Liver (tissue), 9 donors: Measurements from ENCODE around the gene TOR4A. TPM values are rescaled to one million over a fixed set of nuclear protein-coding genes. Genes with fewer than 3 reads are reported as not detected.

Source experiments
- DNase-seq: peaks from one replicate; pipeline ENCODE4 v3.0.0-alpha.2; 2017; ENCODE audit warnings: low spot score
- H3K27ac ChIP-seq, 2 donors: one replicate each; pipeline ENCODE4 v1.7.0; 2013; ENCODE audit warnings: inconsistent platforms in 2 of 2, low read length in 2 of 2, control low read depth in 1 of 2, low read depth in 1 of 2, mild to moderate bottlenecking in 1 of 2
- H3K27me3 ChIP-seq, 4 donors: one replicate each; pipeline versions ENCODE4 v1.6.1 to v1.7.0; 2013; ENCODE audit warnings: low read length in 3 of 4, inconsistent platforms in 1 of 4, mild to moderate bottlenecking in 1 of 4, moderate library complexity in 1 of 4; ENCODE audit not compliant: control insufficient read depth in 4 of 4, insufficient read depth in 4 of 4
- H3K36me3 ChIP-seq, 4 donors: one replicate each; pipeline versions ENCODE4 v1.6.1 to v1.7.0; 2013; ENCODE audit warnings: low read length in 3 of 4, mild to moderate bottlenecking in 3 of 4, low read depth in 1 of 4, moderate library complexity in 1 of 4; ENCODE audit not compliant: control insufficient read depth in 4 of 4, insufficient read depth in 3 of 4
- H3K4me1 ChIP-seq, 4 donors: one replicate each; pipeline versions ENCODE4 v1.6.1 to v1.7.0; 2013; ENCODE audit warnings: low read length in 3 of 4, mild to moderate bottlenecking in 3 of 4, moderate library complexity in 1 of 4; ENCODE audit not compliant: control insufficient read depth in 4 of 4, insufficient read depth in 4 of 4
- H3K4me3 ChIP-seq, 3 donors: one replicate each; pipeline versions ENCODE4 v1.6.1 to v1.7.0; 2013; ENCODE audit warnings: low read length in 3 of 3, control low read depth in 1 of 3, low read depth in 1 of 3, mild to moderate bottlenecking in 1 of 3
- H3K9ac ChIP-seq, 2 donors: one replicate each; pipeline ENCODE4 v1.7.0; 2013; ENCODE audit warnings: low read length in 2 of 2, mild to moderate bottlenecking in 2 of 2, moderate library complexity in 2 of 2, control low read depth in 1 of 2, low read depth in 1 of 2
- H3K9me3 ChIP-seq, 4 donors: one replicate each; pipeline versions ENCODE4 v1.6.1 to v1.7.0; 2013; ENCODE audit warnings: low read length in 3 of 4; ENCODE audit not compliant: control insufficient read depth in 4 of 4
- ATF3 ChIP-seq: IDR thresholded peaks from 2 replicates; pipeline ENCODE4 v1.6.1; 2016; ENCODE audit warnings: antibody characterized with exemption
- CTCF ChIP-seq: fragments of 150-350 bp; IDR thresholded peaks from 2 replicates; pipeline ENCODE4 v1.5.1; 2017; ENCODE audit warnings: improper control_type of control experiment, low read depth, low read length; ENCODE audit not compliant: missing input control
- EGR1 ChIP-seq, 2 donors: IDR thresholded peaks; 2 replicates each; pipeline ENCODE4 v1.6.1; 2016 to 2018; ENCODE audit warnings: antibody characterized with exemption in 2 of 2, low read depth in 2 of 2
- FOXA1 ChIP-seq: IDR thresholded peaks from 2 replicates; pipeline ENCODE4 v1.6.1; 2016; ENCODE audit warnings: antibody characterized with exemption
- HNF4A ChIP-seq, 2 donors: conservative IDR thresholded peaks; 2 replicates each; pipeline ENCODE4 v1.6.1; 2016; ENCODE audit warnings: antibody characterized with exemption in 2 of 2, mild to moderate bottlenecking in 2 of 2
- HNF4G ChIP-seq: IDR thresholded peaks from 2 replicates; pipeline ENCODE4 v1.6.1; 2016; ENCODE audit warnings: antibody characterized with exemption
- NR2F2 ChIP-seq: IDR thresholded peaks from 2 replicates; pipeline ENCODE4 v1.6.1; 2016; ENCODE audit warnings: antibody characterized with exemption
- RAD21 ChIP-seq, 2 donors: IDR thresholded peaks; 2 replicates each; pipeline ENCODE4 v1.6.1; 2016; ENCODE audit warnings: antibody characterized with exemption in 2 of 2, mild to moderate bottlenecking in 2 of 2
- REST ChIP-seq: IDR thresholded peaks from 2 replicates; pipeline ENCODE4 v1.6.1; 2016; ENCODE audit warnings: antibody characterized with exemption, mild to moderate bottlenecking
- WGBS: extraction: QIAGEN DNeasy Blood & Tissue Kit; methylation state at CpG from one replicate; pipeline ENCODE4 v1.1.7; 2013; 5-methylcytosine and 5-hydroxymethylcytosine counted together
- polyA plus RNA-seq, 2 donors: library from polyadenylated mRNA; stranded (reverse) in 1 of 2; unstranded in 1 of 2; fragments of 200-250 nt in 1 of 2; fragments of >200 nt in 1 of 2; fragmentation: Nextera tagmentation in 1 of 2; extraction: Ambion mirVana in 1 of 2; gene quantifications; one replicate each; pipeline versions ENCODE4 v1.2.1 to v1.2.3, GENCODE V29; 2013 to 2015
- total RNA-seq, 2 donors: library from RNA; depleted of rRNA; stranded (reverse); fragments of >200 nt; gene quantifications; one replicate each; pipeline ENCODE4 v1.2.3, GENCODE V29; 2014
- donor health status: healthy.
- donor health status: healthy.
- donor health status: healthy.
- donor health status: healthy.
- donor health status: healthy.

TOR4A gene
- total and polyA plus RNA-seq, 4 donors: 0.35 to 5.1 (median 4.3) TPM

GRCh38 chr9:137255448-137256114 is 21.9 kb upstream of the TOR4A start:
- Histone ChIP-seq H3K36me3 (peaks cover 3 to 7% (median 6%) of the 10 kb centered on the region in 4 donors), H3K4me3 (peak overlapping the region; percentile 76 to 98 (median 82)), H3K27ac (peak overlapping the region; percentile 50), H3K9me3 (no peaks in the 10 kb centered on the region), H3K27me3 (no peaks in the 10 kb centered on the region), H3K4me1 (peaks cover 10 to 34% (median 21%) of the 10 kb centered on the region in 4 donors), H3K9ac (peak overlapping the region; percentile 18 to 83)
- no peak for DNase-seq
- WGBS: 1% methylated on average over 51 of the region's 51 CpGs
- TF ChIP-seq REST (peak; percentile 15), EGR1 (IDR thresholded peaks at IDR 0.05; ENCODE audit: low read depth in 2 of 2) (no peak)

- TF ChIP-seq FOXA1: no peak
- TF ChIP-seq HNF4A (conservative IDR thresholded peaks at IDR 0.05): no peak
- TF ChIP-seq HNF4G: no peak
- peak overlapping the region in 2 of 3 donors; percentile 82 to 98 for H3K4me3 ChIP-seq
- peaks cover 10 to 34% (median 21%) of the 10 kb centered on the region in 4 donors for H3K4me1 ChIP-seq
- no peak overlapping the region for H3K9ac ChIP-seq
- no peak overlapping the region for H3K27ac ChIP-seq
- WGBS: 92% methylated on average over 15 of the region's 15 CpGs
- no peaks in the 10 kb centered on the region for H3K27me3 ChIP-seq
- DNase-seq: no peak
- H3K36me3 ChIP-seq: peaks cover 3 to 7% (median 6%) of the 10 kb centered on the region in 4 donors
- H3K9me3 ChIP-seq: no peaks in the 10 kb centered on the region
Measured at GRCh38 chr9:137256362-137256761, 21.2 kb upstream of the TOR4A start.

- 94% methylated on average over 15 of the region's 15 CpGs for WGBS
- Histone ChIP-seq H3K36me3 (peaks cover 3 to 7% (median 6%) of the 10 kb centered on the region in 4 donors), H3K4me3 (no peak overlapping the region), H3K4me1 (peaks cover 10 to 34% (median 21%) of the 10 kb centered on the region in 4 donors), H3K9ac (no peak overlapping the region), H3K9me3 (no peaks in the 10 kb centered on the region), H3K27ac (no peak overlapping the region), H3K27me3 (no peaks in the 10 kb centered on the region)
- TF ChIP-seq RAD21 (IDR thresholded peaks at IDR 0.05) (no peak), HNF4A (conservative IDR thresholded peaks at IDR 0.05) (no peak), NR2F2 (no peak), ATF3 (no peak), CTCF (no peak)
- DNase-seq: no peak
Measured at GRCh38 chr9:137256856-137257255, 20.7 kb upstream of the TOR4A start.
